Stromal cell of bone marrow (primary cell): ENCODE data around the gene CRYBA4.

Source experiments
- DNase-seq: peaks from one replicate; pipeline ENCODE4 v3.0.0-alpha.2; 2012; ENCODE audit warnings: low read depth

CRYBA4 gene

GRCh38 chr22:26621663-26622062 is at the start of gene CRYBA4:
Gene CRYBA4, plus strand, starts transcription at chr22:26621963. Its CDS starts 634 bp downstream, at chr22:26622597.
- no peak for DNase-seq

GRCh38 chr22:26573026-26573662 is 48.6 kb upstream of the CRYBA4 start:
- DNase-seq, result no peak

- no peak for DNase-seq
Observed at GRCh38 chr22:26574001-26574723, 47.6 kb upstream of the CRYBA4 start.

- DNase-seq, result no peak
Observed at GRCh38 chr22:26576026-26576680, 45.6 kb upstream of the CRYBA4 start.

- no peak for DNase-seq
Observed at GRCh38 chr22:26577081-26577480, 44.7 kb upstream of the CRYBA4 start.

GRCh38 chr22:26579331-26579886 is 42.4 kb upstream of the CRYBA4 start:
- no peak for DNase-seq

GRCh38 chr22:26580240-26580962 is 41.4 kb upstream of the CRYBA4 start:
- DNase-seq, result no peak

GRCh38 chr22:26581026-26581425 is 40.7 kb upstream of the CRYBA4 start:
- DNase-seq, result no peak

- DNase-seq, result no peak
Observed at GRCh38 chr22:26581633-26582168, 40.1 kb upstream of the CRYBA4 start.

- no peak for DNase-seq
Observed at GRCh38 chr22:26584010-26584409, 37.8 kb upstream of the CRYBA4 start.

- peak; percentile 53 for DNase-seq
Observed at GRCh38 chr22:26585104-26585790, 36.5 kb upstream of the CRYBA4 start.

GRCh38 chr22:26586556-26587325 is 35.0 kb upstream of the CRYBA4 start:
- no peak for DNase-seq

GRCh38 chr22:26587991-26588613 is 33.7 kb upstream of the CRYBA4 start:
- DNase-seq, result no peak

GRCh38 chr22:26588729-26589366 is 32.9 kb upstream of the CRYBA4 start:
- DNase-seq, result no peak

- DNase-seq, result no peak
Observed at GRCh38 chr22:26589367-26589844, 32.4 kb upstream of the CRYBA4 start.

- DNase-seq, result peak; percentile 60
Observed at GRCh38 chr22:26589845-26590736, 31.7 kb upstream of the CRYBA4 start, which contains the start of gene TPST2. Gene TPST2, minus strand, starts transcription at chr22:26590132. Its CDS starts 48,502 bp downstream, at chr22:26541630.

- no peak for DNase-seq
Observed at GRCh38 chr22:26592421-26592891, 29.3 kb upstream of the CRYBA4 start.

GRCh38 chr22:26593763-26594162 is 28.0 kb upstream of the CRYBA4 start:
- DNase-seq, result no peak
